ENCODE data around the gene NPTXR. TPM values are rescaled to one million over a fixed set of nuclear protein-coding genes. Genes with fewer than 3 reads are reported as not detected.

Gene NPTXR
- total and polyA plus RNA-seq, 10 of the 15 experiments (the other 5 are each of a cell fraction or from before 2014, with no cell fraction given): 0.02 to 0.38 (median 0.07) TPM; not detected in 2

DNA sequence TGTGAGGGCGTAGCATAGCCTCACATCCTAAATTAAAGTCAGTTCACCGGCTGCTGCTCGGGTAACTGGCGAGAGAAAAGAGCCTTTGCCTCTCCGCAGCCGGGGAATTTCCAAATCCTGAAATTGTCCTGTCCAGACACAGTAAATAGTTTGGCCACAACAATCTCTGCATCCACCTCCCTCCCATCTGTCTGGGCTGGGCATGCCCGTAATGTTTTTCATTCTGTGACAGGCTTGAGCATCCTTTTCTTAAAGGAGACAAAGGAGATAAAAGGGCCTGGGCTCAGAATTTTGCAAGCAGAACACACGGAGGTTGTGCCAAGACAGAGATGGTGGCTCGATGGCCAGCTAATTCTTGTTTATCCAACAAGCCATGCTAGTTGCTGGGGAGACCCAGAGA, 47.4 kb upstream of the NPTXR start:
- H2AFZ ChIP-seq (ENCODE audit: control insufficient read depth, low read depth, low read length): no peak overlapping the region
- no peaks in the 10 kb centered on the region for H3K36me3 ChIP-seq (ENCODE audit: control insufficient read depth in 2 of 2, insufficient read depth in 2 of 2, low read length in 1 of 2)
- H3K27me3 ChIP-seq (replicated peaks in 1 of 2; ENCODE audit: control insufficient read depth in 2 of 2, insufficient read depth in 2 of 2, low read length in 1 of 2): peaks cover 0 to 2% of the 10 kb centered on the region in 2 experiments; a peak in 1 of 4 replicates
- 23% methylated on average over 9 of the region's 9 CpGs for WGBS (ENCODE audit: insufficient coverage, insufficient replicate concordance, low lambda C conversion rate, missing lambda C conversion rate)
- no peak overlapping the region for H3K4me3 ChIP-seq
- H3K9ac ChIP-seq (ENCODE audit: control insufficient read depth, insufficient read depth, low read length): no peak overlapping the region
- no peak for TF ChIP-seq SPI1 (IDR thresholded peaks at IDR 0.05; ENCODE audit: borderline replicate concordance, insufficient read depth, low read depth, low read length)
- TF ChIP-seq BACH1 (IDR thresholded peaks at IDR 0.05; ENCODE audit: borderline replicate concordance): no peak
- BruUV-seq (replicated peaks): no TSS peak
- CTCF ChIA-PET: interaction anchor here (0.5 to 1.5 kb wide), 2 partner anchors 21 to 81 kb away, joined by 3 read pairs; no protein-coding TSS in a partner anchor
- H3K79me2 ChIP-seq (ENCODE audit: control insufficient read depth, insufficient read depth, low read length): no peaks in the 10 kb centered on the region
- H3K4me2 ChIP-seq (ENCODE audit: control insufficient read depth, insufficient read depth): no peak overlapping the region
- FAIRE-seq: no peak
- no peaks in the 10 kb centered on the region for H3K9me3 ChIP-seq (replicated peaks; ENCODE audit: control insufficient read depth, insufficient read depth, low read length)
- H4K20me1 ChIP-seq (ENCODE audit: control insufficient read depth, insufficient read depth): no peaks in the 10 kb centered on the region
- no peak for DNase-seq (ENCODE audit: low read depth, low spot score)
- ATAC-seq: no peak
- POLR2A ChIA-PET: no interaction called here
- SMC1A ChIA-PET (ENCODE audit: uncharacterized antibody, unreplicated experiment): no interaction called here
- RAD21 ChIA-PET (ENCODE audit: unreplicated experiment): no interaction called here
- intact Hi-C loops (cut with micrococcal nuclease; ENCODE audit: unreplicated experiment) (no loop called here), in situ Hi-C loops (cut with MboI) (no loop called here)
- no peak overlapping the region for H3K27ac ChIP-seq (ENCODE audit: control insufficient read depth, insufficient read depth)
- H3K4me1 ChIP-seq (ENCODE audit: control insufficient read depth, insufficient read depth, low read length): no peaks in the 10 kb centered on the region; the same call in 1 of the 2 replicates

DNA sequence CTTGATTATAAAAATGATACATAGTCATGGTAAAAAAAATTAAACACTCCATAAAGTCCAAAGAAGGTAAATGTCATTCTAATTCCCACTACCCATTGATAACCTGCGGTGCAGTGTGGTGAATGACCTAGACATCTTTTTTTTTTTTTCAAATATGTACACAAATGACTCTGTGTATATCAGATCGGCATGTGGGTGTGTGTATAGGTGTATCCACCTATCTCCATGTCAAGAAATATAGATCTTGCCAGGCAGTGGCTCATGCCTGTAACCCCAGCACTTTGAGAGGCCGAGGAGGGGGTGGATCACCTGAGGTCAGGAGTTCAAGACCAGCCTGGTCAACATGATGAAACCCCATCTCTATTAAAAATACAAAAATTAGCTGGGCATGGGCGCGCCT, 46.5 kb upstream of the NPTXR start:
- in situ Hi-C loops (cut with MboI): no loop called here
- H3K4me3 ChIP-seq: no peak overlapping the region
- ChIA-PET CTCF (interaction anchor here (1.8 kb wide), 1 partner anchor 21 kb away, joined by 6 read pairs; no protein-coding TSS in a partner anchor), SMC1A (ENCODE audit: uncharacterized antibody, unreplicated experiment) (no interaction called here), RAD21 (ENCODE audit: unreplicated experiment) (no interaction called here), POLR2A (interaction anchor here (0.7 kb wide), 2 partner anchors 610 to 994 kb away, joined by 3 read pairs; no protein-coding TSS in a partner anchor)
- H3K79me2 ChIP-seq (ENCODE audit: control insufficient read depth, insufficient read depth, low read length): no peaks in the 10 kb centered on the region
- BruUV-seq (replicated peaks): no TSS peak
- H3K4me1 ChIP-seq (ENCODE audit: control insufficient read depth, insufficient read depth, low read length): no peaks in the 10 kb centered on the region; the same call in 1 of the 2 replicates
- H3K9ac ChIP-seq (ENCODE audit: control insufficient read depth, insufficient read depth, low read length): no peak overlapping the region
- no peak for FAIRE-seq
- H3K27ac ChIP-seq (ENCODE audit: control insufficient read depth, insufficient read depth): no peak overlapping the region
- DNase-seq (ENCODE audit: low read depth, low spot score): no peak
- H3K4me2 ChIP-seq (ENCODE audit: control insufficient read depth, insufficient read depth): no peak overlapping the region
- H4K20me1 ChIP-seq (ENCODE audit: control insufficient read depth, insufficient read depth): no peaks in the 10 kb centered on the region
- WGBS (ENCODE audit: insufficient coverage, insufficient replicate concordance, low lambda C conversion rate, missing lambda C conversion rate): 45% methylated on average over 5 of the region's 5 CpGs
- no peaks in the 10 kb centered on the region for H3K36me3 ChIP-seq (ENCODE audit: control insufficient read depth in 2 of 2, insufficient read depth in 2 of 2, low read length in 1 of 2)
- H2AFZ ChIP-seq (ENCODE audit: control insufficient read depth, low read depth, low read length): no peak overlapping the region
- H3K27me3 ChIP-seq (replicated peaks in 1 of 2; ENCODE audit: control insufficient read depth in 2 of 2, insufficient read depth in 2 of 2, low read length in 1 of 2): peaks cover 0 to 2% of the 10 kb centered on the region in 2 experiments; a peak in 1 of 4 replicates
- intact Hi-C loops (cut with micrococcal nuclease; ENCODE audit: unreplicated experiment): no loop called here
- no peaks in the 10 kb centered on the region for H3K9me3 ChIP-seq (replicated peaks; ENCODE audit: control insufficient read depth, insufficient read depth, low read length)
- no peak for ATAC-seq
- TF ChIP-seq, protein P1, sequence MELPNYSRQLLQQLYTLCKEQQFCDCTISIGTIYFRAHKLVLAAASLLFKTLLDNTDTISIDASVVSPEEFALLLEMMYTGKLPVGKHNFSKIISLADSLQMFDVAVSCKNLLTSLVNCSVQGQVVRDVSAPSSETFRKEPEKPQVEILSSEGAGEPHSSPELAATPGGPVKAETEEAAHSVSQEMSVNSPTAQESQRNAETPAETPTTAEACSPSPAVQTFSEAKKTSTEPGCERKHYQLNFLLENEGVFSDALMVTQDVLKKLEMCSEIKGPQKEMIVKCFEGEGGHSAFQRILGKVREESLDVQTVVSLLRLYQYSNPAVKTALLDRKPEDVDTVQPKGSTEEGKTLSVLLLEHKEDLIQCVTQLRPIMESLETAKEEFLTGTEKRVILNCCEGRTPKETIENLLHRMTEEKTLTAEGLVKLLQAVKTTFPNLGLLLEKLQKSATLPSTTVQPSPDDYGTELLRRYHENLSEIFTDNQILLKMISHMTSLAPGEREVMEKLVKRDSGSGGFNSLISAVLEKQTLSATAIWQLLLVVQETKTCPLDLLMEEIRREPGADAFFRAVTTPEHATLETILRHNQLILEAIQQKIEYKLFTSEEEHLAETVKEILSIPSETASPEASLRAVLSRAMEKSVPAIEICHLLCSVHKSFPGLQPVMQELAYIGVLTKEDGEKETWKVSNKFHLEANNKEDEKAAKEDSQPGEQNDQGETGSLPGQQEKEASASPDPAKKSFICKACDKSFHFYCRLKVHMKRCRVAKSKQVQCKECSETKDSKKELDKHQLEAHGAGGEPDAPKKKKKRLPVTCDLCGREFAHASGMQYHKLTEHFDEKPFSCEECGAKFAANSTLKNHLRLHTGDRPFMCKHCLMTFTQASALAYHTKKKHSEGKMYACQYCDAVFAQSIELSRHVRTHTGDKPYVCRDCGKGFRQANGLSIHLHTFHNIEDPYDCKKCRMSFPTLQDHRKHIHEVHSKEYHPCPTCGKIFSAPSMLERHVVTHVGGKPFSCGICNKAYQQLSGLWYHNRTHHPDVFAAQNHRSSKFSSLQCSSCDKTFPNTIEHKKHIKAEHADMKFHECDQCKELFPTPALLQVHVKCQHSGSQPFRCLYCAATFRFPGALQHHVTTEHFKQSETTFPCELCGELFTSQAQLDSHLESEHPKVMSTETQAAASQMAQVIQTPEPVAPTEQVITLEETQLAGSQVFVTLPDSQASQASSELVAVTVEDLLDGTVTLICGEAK (IDR thresholded peaks at IDR 0.05; ENCODE audit: borderline replicate concordance): no peak
- TF ChIP-seq NR2F1 (conservative IDR thresholded peaks at IDR 0.05): no peak
- no peak for TF ChIP-seq NRF1 (conservative IDR thresholded peaks at IDR 0.05; ENCODE audit: low read depth, low read length)
- TF ChIP-seq, protein P2, sequence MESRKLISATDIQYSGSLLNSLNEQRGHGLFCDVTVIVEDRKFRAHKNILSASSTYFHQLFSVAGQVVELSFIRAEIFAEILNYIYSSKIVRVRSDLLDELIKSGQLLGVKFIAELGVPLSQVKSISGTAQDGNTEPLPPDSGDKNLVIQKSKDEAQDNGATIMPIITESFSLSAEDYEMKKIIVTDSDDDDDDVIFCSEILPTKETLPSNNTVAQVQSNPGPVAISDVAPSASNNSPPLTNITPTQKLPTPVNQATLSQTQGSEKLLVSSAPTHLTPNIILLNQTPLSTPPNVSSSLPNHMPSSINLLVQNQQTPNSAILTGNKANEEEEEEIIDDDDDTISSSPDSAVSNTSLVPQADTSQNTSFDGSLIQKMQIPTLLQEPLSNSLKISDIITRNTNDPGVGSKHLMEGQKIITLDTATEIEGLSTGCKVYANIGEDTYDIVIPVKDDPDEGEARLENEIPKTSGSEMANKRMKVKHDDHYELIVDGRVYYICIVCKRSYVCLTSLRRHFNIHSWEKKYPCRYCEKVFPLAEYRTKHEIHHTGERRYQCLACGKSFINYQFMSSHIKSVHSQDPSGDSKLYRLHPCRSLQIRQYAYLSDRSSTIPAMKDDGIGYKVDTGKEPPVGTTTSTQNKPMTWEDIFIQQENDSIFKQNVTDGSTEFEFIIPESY (IDR thresholded peaks at IDR 0.05): no peak
- no peak for TF ChIP-seq PML (IDR thresholded peaks at IDR 0.05; ENCODE audit: low read length)

Data from GM12878 (cell line).